ENCODE data around the gene ZNF423. TPM values are rescaled to one million over a fixed set of nuclear protein-coding genes. Genes with fewer than 3 reads are reported as not detected.

ZNF423 gene
- polyA plus RNA-seq, 1 of the 3 experiments (the other 2 are of a cell fraction), result 1.2 TPM

- ChIA-PET POLR2A (no interaction called here), CTCF (no interaction called here)
- H3K79me2 ChIP-seq (ENCODE audit: insufficient read depth), result no peaks in the 10 kb centered on the region
- no peak overlapping the region for H3K4me2 ChIP-seq
- no peak overlapping the region for H3K4me3 ChIP-seq (ENCODE audit: low read depth in 2 of 2, low read length in 1 of 2)
- H3K27me3 ChIP-seq (ENCODE audit: insufficient read depth), result no peaks in the 10 kb centered on the region
- H2AFZ ChIP-seq (ENCODE audit: low read depth), result no peak overlapping the region
- 64% methylated on average over 2 of the region's 2 CpGs for WGBS (ENCODE audit: low lambda C conversion rate)
- no peak for DNase-seq
- H3K4me1 ChIP-seq (ENCODE audit: control insufficient read depth in 1 of 2, insufficient read depth in 2 of 2, low read depth in 1 of 2, low read length in 1 of 2), result peaks cover 11 to 77% of the 10 kb centered on the region in 2 experiments; a peak in 3 of 4 replicates
- H3K36me3 ChIP-seq (replicated peaks in 1 of 2; ENCODE audit: control insufficient read depth in 1 of 2, insufficient read depth in 2 of 2, low read length in 1 of 2), result no peaks in the 10 kb centered on the region
- no peak for TF ChIP-seq ELF1 (IDR thresholded peaks at IDR 0.05)
- TF ChIP-seq RCOR1 (IDR thresholded peaks at IDR 0.05; ENCODE audit: low read length), result no peak
- no peak for TF ChIP-seq USF1 (IDR thresholded peaks at IDR 0.05; ENCODE audit: borderline replicate concordance, low read depth)
- no peak for TF ChIP-seq GATA2 (CRISPR knock-in tag; IDR thresholded peaks at IDR 0.05)
- no peak for TF ChIP-seq RXRA (IDR thresholded peaks at IDR 0.05; ENCODE audit: borderline replicate concordance, low read depth)
- TF ChIP-seq GABPA (IDR thresholded peaks at IDR 0.05; ENCODE audit: low read depth), result no peak
- TF ChIP-seq MEF2A (IDR thresholded peaks at IDR 0.05; ENCODE audit: borderline replicate concordance, low read depth), result no peak
- TF ChIP-seq JUND (IDR thresholded peaks at IDR 0.05), result no peak
- TF ChIP-seq FOXJ3 (CRISPR knock-in tag; IDR thresholded peaks at IDR 0.05), result no peak
- TF ChIP-seq FOSL2 (IDR thresholded peaks at IDR 0.05; ENCODE audit: borderline replicate concordance, low read depth), result no peak
- no peak for TF ChIP-seq FOXM1 (IDR thresholded peaks at IDR 0.05; ENCODE audit: low read depth)
- TF ChIP-seq CHD2 (IDR thresholded peaks at IDR 0.05; ENCODE audit: low read length, partially characterized antibody), result no peak
- TF ChIP-seq ZBTB33 (IDR thresholded peaks at IDR 0.05; ENCODE audit: borderline replicate concordance, low read depth), result no peak
- no peak for TF ChIP-seq TEAD4 (IDR thresholded peaks at IDR 0.05; ENCODE audit: borderline replicate concordance, insufficient read depth)
- no peaks in the 10 kb centered on the region for H3F3A ChIP-seq (replicated peaks; ENCODE audit: insufficient read depth)
- H3K9me2 ChIP-seq, result no peaks in the 10 kb centered on the region
- H3K9me3 ChIP-seq, result no peaks in the 10 kb centered on the region
- H3K9ac ChIP-seq, result no peak overlapping the region
- H3K27ac ChIP-seq (ENCODE audit: low read depth in 2 of 2, low read length in 1 of 2), result peak overlapping the region in 1 of 2 experiments; percentile 98; a peak in 2 of 4 replicates
- H4K20me1 ChIP-seq (ENCODE audit: insufficient read depth), result no peaks in the 10 kb centered on the region
These were observed 256.6 kb downstream of the ZNF423 start for GRCh38 chr16:49599281-49599680.

GRCh38 chr16:49598383-49599170 is 257.3 kb downstream of the ZNF423 start:
- WGBS (ENCODE audit: low lambda C conversion rate), result 63% methylated on average over 8 of the region's 8 CpGs
- TF ChIP-seq FOXM1 (IDR thresholded peaks at IDR 0.05; ENCODE audit: low read depth) (no peak), CTCF (IDR thresholded peaks at IDR 0.05) (no peak), NFIC (IDR thresholded peaks at IDR 0.05; ENCODE audit: borderline replicate concordance) (no peak), SMC3 (IDR thresholded peaks at IDR 0.05; ENCODE audit: low read depth, low read length) (no peak), MAX (IDR thresholded peaks at IDR 0.05; ENCODE audit: low read depth) (no peak)
- H2AFZ ChIP-seq (ENCODE audit: low read depth), result no peak overlapping the region; the same call in 1 of the 2 replicates
- CTCF ChIA-PET, result interaction anchor here (0.6 to 3.0 kb wide), 6 partner anchors 41 to 260 kb away, joined by 3 to 15 read pairs (median 3); partner anchors contain the start of gene ZNF423
- no peaks in the 10 kb centered on the region for H3K27me3 ChIP-seq (ENCODE audit: insufficient read depth)
- H3K4me1 ChIP-seq (ENCODE audit: control insufficient read depth in 1 of 2, insufficient read depth in 2 of 2, low read depth in 1 of 2, low read length in 1 of 2), result peaks cover 11 to 79% of the 10 kb centered on the region in 2 experiments; a peak in 3 of 4 replicates
- H3K9ac ChIP-seq, result no peak overlapping the region
- H3K4me3 ChIP-seq (ENCODE audit: low read depth in 2 of 2, low read length in 1 of 2), result no peak overlapping the region
- no peaks in the 10 kb centered on the region for H3K36me3 ChIP-seq (replicated peaks in 1 of 2; ENCODE audit: control insufficient read depth in 1 of 2, insufficient read depth in 2 of 2, low read length in 1 of 2)
- no peaks in the 10 kb centered on the region for H4K20me1 ChIP-seq (ENCODE audit: insufficient read depth)
- POLR2A ChIA-PET, result no interaction called here
- H3F3A ChIP-seq (replicated peaks; ENCODE audit: insufficient read depth), result no peaks in the 10 kb centered on the region
- no peak for DNase-seq
- peak overlapping the region in 1 of 2 experiments; percentile 98; a peak in 2 of 4 replicates for H3K27ac ChIP-seq (ENCODE audit: low read depth in 2 of 2, low read length in 1 of 2)
- no peaks in the 10 kb centered on the region for H3K9me2 ChIP-seq
- no peaks in the 10 kb centered on the region for H3K79me2 ChIP-seq (ENCODE audit: insufficient read depth)
- H3K4me2 ChIP-seq, result no peak overlapping the region
- H3K9me3 ChIP-seq, result no peaks in the 10 kb centered on the region
